ENCODE data around the gene ZMYND15.
A peak's percentile ranks its signal among the peaks of the same experiment; 100 is the strongest.
"Not testable (repeated sequence)": the region's sequence is repeated elsewhere in the genome, so short reads cannot be mapped to it uniquely, and the experiment has no call there.

ZMYND15 gene, protein sequence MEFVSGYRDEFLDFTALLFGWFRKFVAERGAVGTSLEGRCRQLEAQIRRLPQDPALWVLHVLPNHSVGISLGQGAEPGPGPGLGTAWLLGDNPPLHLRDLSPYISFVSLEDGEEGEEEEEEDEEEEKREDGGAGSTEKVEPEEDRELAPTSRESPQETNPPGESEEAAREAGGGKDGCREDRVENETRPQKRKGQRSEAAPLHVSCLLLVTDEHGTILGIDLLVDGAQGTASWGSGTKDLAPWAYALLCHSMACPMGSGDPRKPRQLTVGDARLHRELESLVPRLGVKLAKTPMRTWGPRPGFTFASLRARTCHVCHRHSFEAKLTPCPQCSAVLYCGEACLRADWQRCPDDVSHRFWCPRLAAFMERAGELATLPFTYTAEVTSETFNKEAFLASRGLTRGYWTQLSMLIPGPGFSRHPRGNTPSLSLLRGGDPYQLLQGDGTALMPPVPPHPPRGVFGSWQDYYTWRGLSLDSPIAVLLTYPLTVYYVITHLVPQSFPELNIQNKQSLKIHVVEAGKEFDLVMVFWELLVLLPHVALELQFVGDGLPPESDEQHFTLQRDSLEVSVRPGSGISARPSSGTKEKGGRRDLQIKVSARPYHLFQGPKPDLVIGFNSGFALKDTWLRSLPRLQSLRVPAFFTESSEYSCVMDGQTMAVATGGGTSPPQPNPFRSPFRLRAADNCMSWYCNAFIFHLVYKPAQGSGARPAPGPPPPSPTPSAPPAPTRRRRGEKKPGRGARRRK

DNA sequence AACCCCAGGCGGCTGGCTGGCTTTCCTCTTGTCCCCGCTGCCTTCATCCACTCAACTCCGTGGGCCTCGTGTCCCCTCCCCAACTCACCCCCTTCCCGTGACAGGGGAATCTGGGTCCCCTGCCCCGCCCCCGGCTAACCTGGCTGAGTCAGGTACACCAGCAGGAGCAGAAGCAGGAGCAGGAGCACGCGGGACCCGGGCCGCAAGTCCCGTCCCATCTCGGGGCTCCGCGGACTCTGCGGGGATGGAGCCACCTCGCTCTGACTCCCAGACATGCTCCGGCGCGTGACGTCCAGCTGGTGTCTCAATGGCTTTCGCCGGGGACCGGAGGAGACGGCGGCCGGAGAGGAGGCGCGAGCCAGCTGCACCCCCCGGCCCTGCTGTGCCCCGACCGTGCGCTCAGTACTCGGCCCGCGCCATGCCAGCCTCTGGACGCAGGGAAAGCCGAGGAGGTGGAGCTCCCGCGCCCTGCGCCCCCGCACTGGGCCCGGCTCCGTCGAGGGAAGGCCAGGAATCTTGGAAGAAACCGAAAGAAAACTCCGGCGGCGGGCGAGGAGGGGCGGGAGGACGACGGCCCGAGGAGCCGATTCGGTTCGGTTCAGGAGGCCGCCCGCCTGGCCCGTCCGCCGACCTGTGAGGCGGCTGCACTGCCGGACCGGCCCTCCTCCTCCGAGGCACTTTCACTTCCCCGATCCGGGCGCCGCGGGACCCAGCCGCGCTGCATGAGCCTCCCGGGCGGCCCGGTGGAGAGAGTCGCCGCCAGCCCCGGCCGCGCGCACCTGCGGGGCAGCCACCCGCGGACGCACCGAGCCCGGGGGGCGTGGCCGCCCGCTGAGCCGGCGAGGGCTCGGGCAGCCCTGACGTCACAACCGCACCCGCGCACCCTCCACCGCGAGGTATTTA lies at the start of gene ZMYND15, which contains the start of gene CXCL16:
Gene ZMYND15, plus strand, starts transcription at position 712 of the 903 bp plus-strand sequence. CDS start 716 bp downstream, outside the sequence.
Gene CXCL16, minus strand, starts transcription at position 807 of the 903 bp plus-strand sequence. Its CDS starts 589 bp downstream, at position 218.
- no peak for DNase-seq (ENCODE audit: low read depth)
- TF ChIP-seq, protein P1, sequence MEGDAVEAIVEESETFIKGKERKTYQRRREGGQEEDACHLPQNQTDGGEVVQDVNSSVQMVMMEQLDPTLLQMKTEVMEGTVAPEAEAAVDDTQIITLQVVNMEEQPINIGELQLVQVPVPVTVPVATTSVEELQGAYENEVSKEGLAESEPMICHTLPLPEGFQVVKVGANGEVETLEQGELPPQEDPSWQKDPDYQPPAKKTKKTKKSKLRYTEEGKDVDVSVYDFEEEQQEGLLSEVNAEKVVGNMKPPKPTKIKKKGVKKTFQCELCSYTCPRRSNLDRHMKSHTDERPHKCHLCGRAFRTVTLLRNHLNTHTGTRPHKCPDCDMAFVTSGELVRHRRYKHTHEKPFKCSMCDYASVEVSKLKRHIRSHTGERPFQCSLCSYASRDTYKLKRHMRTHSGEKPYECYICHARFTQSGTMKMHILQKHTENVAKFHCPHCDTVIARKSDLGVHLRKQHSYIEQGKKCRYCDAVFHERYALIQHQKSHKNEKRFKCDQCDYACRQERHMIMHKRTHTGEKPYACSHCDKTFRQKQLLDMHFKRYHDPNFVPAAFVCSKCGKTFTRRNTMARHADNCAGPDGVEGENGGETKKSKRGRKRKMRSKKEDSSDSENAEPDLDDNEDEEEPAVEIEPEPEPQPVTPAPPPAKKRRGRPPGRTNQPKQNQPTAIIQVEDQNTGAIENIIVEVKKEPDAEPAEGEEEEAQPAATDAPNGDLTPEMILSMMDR (IDR thresholded peaks at IDR 0.05; ENCODE audit: low read depth, low read length, missing control alignments): no peak
- peak within 1 kb of the TSS; percentile 69 for H3K4me3 ChIP-seq (ENCODE audit: low read depth, low read length)

DNA sequence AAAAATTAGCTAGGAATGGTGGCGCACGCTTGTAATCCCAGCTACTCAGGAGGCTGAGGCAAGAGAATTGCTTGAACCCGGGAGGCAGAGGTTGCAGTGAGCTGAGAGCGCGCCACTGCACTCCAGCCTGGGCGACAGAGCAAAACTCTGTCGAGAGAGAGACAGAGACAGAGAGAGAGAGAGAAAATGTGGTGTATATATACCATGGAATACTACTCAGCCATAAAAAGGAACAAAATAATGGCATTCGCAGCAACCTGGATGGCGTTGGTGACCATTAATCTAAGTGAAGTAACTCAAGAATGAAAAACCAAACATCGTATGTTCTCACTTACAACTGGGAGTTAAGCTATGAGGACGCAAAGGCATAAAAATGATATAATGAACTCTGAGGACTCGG lies 49.8 kb upstream of the ZMYND15 start:
- DNase-seq (ENCODE audit: low read depth); H3K4me3 ChIP-seq (ENCODE audit: low read depth, low read length): not testable (repeated sequence)

DNA sequence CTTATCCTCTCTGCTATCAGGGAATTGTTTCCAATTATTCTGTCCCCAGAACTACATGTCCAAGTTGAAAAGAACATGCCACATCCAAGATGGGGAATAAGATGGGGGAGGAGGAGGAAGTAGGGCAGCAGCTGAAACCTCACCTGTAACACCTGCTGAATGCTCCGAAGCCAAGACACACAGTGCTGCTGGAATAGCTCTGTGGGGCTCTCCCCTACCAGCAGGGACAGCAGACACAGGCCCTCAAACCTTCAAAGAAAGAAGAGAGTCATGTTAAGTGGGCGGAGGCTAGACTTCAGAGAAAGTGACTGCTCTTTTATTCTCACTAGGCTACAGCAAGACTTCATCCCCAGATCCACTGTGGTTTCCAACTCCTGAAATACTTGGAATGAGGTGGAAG lies 48.9 kb upstream of the ZMYND15 start:
- no peak overlapping the region for H3K4me3 ChIP-seq (ENCODE audit: low read depth, low read length)
- no peak for DNase-seq (ENCODE audit: low read depth)
- TF ChIP-seq, protein P1 (IDR thresholded peaks at IDR 0.05; ENCODE audit: low read depth, low read length, missing control alignments): no peak

DNA sequence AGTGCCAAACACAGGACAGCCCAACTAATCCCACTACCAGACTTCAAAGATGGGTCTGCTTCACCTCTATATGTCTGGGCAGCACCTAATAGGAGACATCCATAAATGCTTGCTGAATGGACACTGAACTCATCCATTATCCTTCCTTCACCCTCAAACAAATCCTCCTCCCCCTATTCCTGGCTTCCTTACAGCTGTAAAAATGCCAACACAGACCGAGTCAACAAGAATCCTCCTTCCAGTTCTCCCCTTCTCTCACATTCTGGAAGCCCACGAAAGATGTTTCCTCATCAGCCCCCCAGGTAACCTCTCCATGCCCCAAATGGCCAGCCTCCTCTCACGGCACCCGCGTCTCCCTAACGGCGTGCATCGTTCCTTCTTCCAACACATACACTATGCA lies 47.9 kb upstream of the ZMYND15 start:
- H3K4me3 ChIP-seq (ENCODE audit: low read depth, low read length): no peak overlapping the region
- TF ChIP-seq, protein P1 (IDR thresholded peaks at IDR 0.05; ENCODE audit: low read depth, low read length, missing control alignments): no peak
- no peak for DNase-seq (ENCODE audit: low read depth)

DNA sequence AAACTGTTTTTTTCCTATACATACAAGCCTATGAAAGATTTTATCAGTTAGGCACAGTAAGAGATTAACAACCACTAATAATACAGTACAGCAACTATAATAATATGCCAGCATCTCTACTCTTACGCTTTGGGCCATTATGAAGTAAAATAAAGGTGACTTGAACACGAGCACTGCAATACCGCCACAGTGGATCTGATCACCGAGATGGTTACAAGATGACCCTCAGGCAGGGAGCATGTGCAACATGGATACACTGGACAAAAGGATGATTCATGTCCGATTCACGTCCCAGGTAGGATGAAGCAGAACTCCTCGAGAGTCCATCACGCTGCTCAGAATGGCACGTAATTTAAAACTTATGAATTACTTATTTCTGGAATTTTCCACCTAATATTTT lies 46.2 kb upstream of the ZMYND15 start:
- H3K4me3 ChIP-seq (ENCODE audit: low read depth, low read length): no peak overlapping the region
- no peak for DNase-seq (ENCODE audit: low read depth)
- TF ChIP-seq, protein P1 (IDR thresholded peaks at IDR 0.05; ENCODE audit: low read depth, low read length, missing control alignments): no peak

DNA sequence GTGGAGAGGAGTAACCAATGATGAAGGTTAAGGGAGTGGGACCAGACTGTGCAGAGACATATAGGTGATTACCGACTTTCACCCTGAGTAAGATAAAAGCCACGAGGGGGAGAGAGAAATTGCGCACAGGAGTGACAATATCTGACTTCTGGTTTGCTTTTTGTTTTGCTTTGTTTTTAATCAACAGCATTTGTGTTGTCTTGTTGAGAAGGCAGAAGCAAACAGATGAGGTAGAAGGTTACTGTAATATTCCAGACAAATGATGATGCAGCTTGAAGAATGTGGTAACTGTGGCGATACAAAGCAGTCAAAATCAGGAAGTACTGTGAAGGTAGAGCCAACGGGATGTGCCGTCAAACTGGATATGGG lies 43.2 kb upstream of the ZMYND15 start:
- peak overlapping the region; percentile 24 for H3K4me3 ChIP-seq (ENCODE audit: low read depth, low read length)
- TF ChIP-seq, protein P1 (IDR thresholded peaks at IDR 0.05; ENCODE audit: low read depth, low read length, missing control alignments): no peak
- DNase-seq (ENCODE audit: low read depth): no peak

DNA sequence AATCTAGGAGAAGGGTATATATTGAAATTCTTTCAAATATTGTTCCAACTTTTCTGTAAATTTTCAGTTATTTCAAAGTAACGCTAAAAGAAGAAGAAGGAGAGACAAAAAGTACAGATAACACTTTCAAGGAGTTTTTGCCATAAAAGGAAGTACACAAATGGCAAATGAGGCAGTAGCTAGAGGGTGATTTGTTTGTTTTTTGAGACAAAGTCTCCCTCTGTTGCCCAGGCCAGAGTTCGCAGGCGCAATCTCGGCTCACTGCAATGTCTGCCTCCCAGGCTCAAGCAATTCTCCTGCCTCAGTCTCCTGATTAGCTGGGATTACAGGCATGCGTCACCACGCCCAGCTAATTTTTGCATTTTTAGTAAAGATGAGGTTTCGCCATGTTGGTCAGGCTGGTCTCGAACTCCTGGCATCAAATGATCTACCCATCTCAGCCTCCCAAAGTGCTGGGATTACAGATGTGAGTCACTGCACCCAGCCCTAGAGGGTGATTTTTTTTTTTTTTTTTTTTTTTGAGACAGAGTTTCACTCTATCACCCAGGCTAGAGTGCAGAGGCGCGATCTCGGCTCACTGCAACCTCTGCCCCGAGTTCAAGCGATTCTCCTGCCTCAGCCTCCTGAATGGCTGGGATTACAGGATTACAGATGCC lies 40.1 kb upstream of the ZMYND15 start:
- not testable (repeated sequence) for DNase-seq (ENCODE audit: low read depth); H3K4me3 ChIP-seq (ENCODE audit: low read depth, low read length)

Measured in GM12864 (cell line).